HG03354 (cell line): ENCODE data around the gene USP13.

Source experiments
- ATAC-seq: cut with Tn5 transposase; IDR thresholded peaks from one replicate; pipeline ENCODE4 v1.9.1; 2021; ENCODE audit warnings: mild to moderate bottlenecking; ENCODE audit not compliant: unreplicated experiment, poor library complexity, severe bottlenecking

The USP13 gene

GRCh38 chr3:179829401-179829800 lies 176.6 kb downstream of the USP13 start:
- ATAC-seq, result no peak

GRCh38 chr3:179832333-179832854 lies 179.6 kb downstream of the USP13 start:
- no peak for ATAC-seq

GRCh38 chr3:179833294-179833693 lies 180.5 kb downstream of the USP13 start:
- ATAC-seq, result no peak

GRCh38 chr3:179837374-179837773 lies 184.5 kb downstream of the USP13 start:
- no peak for ATAC-seq
